ENCODE results near the gene UGGT2.
"Not testable (repeated sequence)": the region's sequence is repeated elsewhere in the genome, so short reads cannot be mapped to it uniquely, and the experiment has no call there.

Gene UGGT2

GRCh38 chr13:95793018-95793555 lies 260.1 kb downstream of the UGGT2 start:
- no peak for DNase-seq (ENCODE audit: low read depth in 2 of 2)

- no peak for DNase-seq (ENCODE audit: low read depth in 2 of 2)
These were observed 262.0 kb downstream of the UGGT2 start for GRCh38 chr13:95791084-95791722.

GRCh38 chr13:95789315-95789714 lies 263.9 kb downstream of the UGGT2 start:
- not testable (repeated sequence) for DNase-seq (ENCODE audit: low read depth in 2 of 2)

- DNase-seq (ENCODE audit: low read depth in 2 of 2): no peak
These were observed 265.1 kb downstream of the UGGT2 start for GRCh38 chr13:95788100-95788463.

GRCh38 chr13:95787356-95788099 lies 265.7 kb downstream of the UGGT2 start:
- no peak for DNase-seq (ENCODE audit: low read depth in 2 of 2)

GRCh38 chr13:95784900-95785290 lies 268.3 kb downstream of the UGGT2 start:
- DNase-seq (ENCODE audit: low read depth in 2 of 2): no peak

- DNase-seq (ENCODE audit: low read depth in 2 of 2): no peak
These were observed 268.9 kb downstream of the UGGT2 start for GRCh38 chr13:95784161-95784899.

- DNase-seq (ENCODE audit: low read depth in 2 of 2): no peak
These were observed 269.5 kb downstream of the UGGT2 start for GRCh38 chr13:95783747-95784146.

GRCh38 chr13:95781940-95782339 lies 271.3 kb downstream of the UGGT2 start:
- DNase-seq (ENCODE audit: low read depth in 2 of 2): not testable (repeated sequence)

- DNase-seq (ENCODE audit: low read depth in 2 of 2): no peak
These were observed 272.2 kb downstream of the UGGT2 start for GRCh38 chr13:95781016-95781415.

GRCh38 chr13:95779522-95779921 lies 273.7 kb downstream of the UGGT2 start:
- DNase-seq (ENCODE audit: low read depth in 2 of 2): no peak

GRCh38 chr13:95771905-95772304 lies 281.3 kb downstream of the UGGT2 start:
- no peak for DNase-seq (ENCODE audit: low read depth in 2 of 2)

GRCh38 chr13:95763601-95764000 lies 289.6 kb downstream of the UGGT2 start:
- no peak for DNase-seq (ENCODE audit: low read depth in 2 of 2)

GRCh38 chr13:95762626-95763025 lies 290.6 kb downstream of the UGGT2 start:
- DNase-seq (ENCODE audit: low read depth in 2 of 2): not testable (repeated sequence)

GRCh38 chr13:95756072-95756471 lies 297.1 kb downstream of the UGGT2 start:
- no peak for DNase-seq (ENCODE audit: low read depth in 2 of 2)

- no peak for DNase-seq (ENCODE audit: low read depth in 2 of 2)
These were observed 299.1 kb downstream of the UGGT2 start for GRCh38 chr13:95754069-95754468.

- no peak for DNase-seq (ENCODE audit: low read depth in 2 of 2)
These were observed 300.5 kb downstream of the UGGT2 start for GRCh38 chr13:95752677-95753076.

All from stimulated activated CD8-positive, alpha-beta memory T cell treated with anti-CD3 and anti-CD28 coated beads, Interleukin-7, amount 100 ng/mL, for 4 hours (primary cell).